CD4-positive, CD25-positive, alpha-beta regulatory T cell (primary cell): ENCODE measurements around the gene B3GNT8. TPM values are rescaled to one million over a fixed set of nuclear protein-coding genes. Genes with fewer than 3 reads are reported as not detected.
A peak's percentile ranks its signal among the peaks of the same experiment; 100 is the strongest.

Experiments
- ATAC-seq, 2 donors: fragments of 150-1000 bp; cut with Tn5 transposase; one replicate each; pipeline ENCODE4 v1.10.0; 2021; ENCODE audit warnings: low read depth in 2 of 2, moderate number of reproducible peaks in 2 of 2, moderate library complexity in 1 of 2
- DNase-seq, 3 donors: peaks; one replicate each; pipeline versions ENCODE4 v3.0.0 to v3.0.0-alpha.2; 2012 to 2022; ENCODE audit warnings: mixed read lengths in 1 of 3
- H3K27ac ChIP-seq: one replicate; pipeline ENCODE4 v1.7.0; 2013; ENCODE audit warnings: mild to moderate bottlenecking, low read length; ENCODE audit not compliant: insufficient read depth, poor library complexity, severe bottlenecking
- H3K27me3 ChIP-seq: one replicate; pipeline ENCODE4 v1.7.0; 2013; ENCODE audit warnings: low read length; ENCODE audit not compliant: control insufficient read depth, insufficient read depth
- H3K36me3 ChIP-seq: one replicate; pipeline ENCODE4 v1.7.0; 2013; ENCODE audit warnings: mild to moderate bottlenecking, low read length, moderate library complexity; ENCODE audit not compliant: control insufficient read depth, insufficient read depth
- H3K4me1 ChIP-seq: 2 replicates; pipeline ENCODE4 v1.7.0; 2013; ENCODE audit warnings: mild to moderate bottlenecking, low read length; ENCODE audit not compliant: insufficient read depth, control insufficient read depth, poor library complexity, severe bottlenecking
- H3K4me3 ChIP-seq: one replicate; pipeline ENCODE4 v1.7.0; 2013; ENCODE audit warnings: low read depth, mild to moderate bottlenecking, low read length, moderate library complexity
- H3K9me3 ChIP-seq, 2 experiments: 1 replicate in 1 of 2; 2 replicates in 1 of 2; pipeline ENCODE4 v1.7.0; 2013; ENCODE audit warnings: low read length in 2 of 2, mild to moderate bottlenecking in 1 of 2, moderate library complexity in 1 of 2; ENCODE audit not compliant: control insufficient read depth in 2 of 2
- H3K27ac Mint-ChIP-seq, 3 donors: one replicate each; pipeline ENCODE4 v1.8.0; 2020 to 2022; ENCODE audit warnings: mild to moderate bottlenecking in 3 of 3, mixed read lengths in 3 of 3, moderate library complexity in 2 of 3
- H3K27me3 Mint-ChIP-seq: one replicate; pipeline ENCODE4 v1.8.0; 2022; ENCODE audit warnings: mild to moderate bottlenecking, mixed read lengths
- H3K36me3 Mint-ChIP-seq: one replicate; pipeline ENCODE4 v1.8.0; 2020; ENCODE audit warnings: mixed read lengths
- H3K4me1 Mint-ChIP-seq, 4 donors: one replicate each; pipeline ENCODE4 v1.8.0; 2020 to 2022; ENCODE audit warnings: mixed read lengths in 4 of 4, mild to moderate bottlenecking in 1 of 4
- H3K4me3 Mint-ChIP-seq, 4 donors: one replicate each; pipeline ENCODE4 v1.8.0; 2020 to 2022; ENCODE audit warnings: mild to moderate bottlenecking in 4 of 4, mixed read lengths in 4 of 4, moderate library complexity in 3 of 4
- H3K9me3 Mint-ChIP-seq, 7 donors: one replicate each; pipeline ENCODE4 v1.8.0; 2020 to 2022; ENCODE audit warnings: mixed read lengths in 7 of 7, mild to moderate bottlenecking in 3 of 7, moderate library complexity in 2 of 7
- polyA plus RNA-seq, 4 donors: library from polyadenylated mRNA; unstranded; fragments of 300-500 nt; fragmentation: Illumina TruSeq; gene quantifications; one replicate each; pipeline ENCODE4 v1.2.3, GENCODE V29; 2021
- total RNA-seq: library from RNA; stranded (reverse); gene quantifications from one replicate; pipeline ENCODE4 v1.2.3, GENCODE V29; 2022

The B3GNT8 gene
- total and polyA plus RNA-seq, 5 donors from 2014 or later, result 0.45 to 1.0 (median 0.67) TPM

- Mint-ChIP-seq H3K4me3 (peak overlapping the region in 2 of 4 donors; percentile 28 to 32), H3K27ac (peak overlapping the region in 1 of 3 donors; percentile 65), H3K4me1 (peaks cover 0 to 29% (median 5%) of the 10 kb centered on the region in 4 donors), H3K27me3 (no peaks in the 10 kb centered on the region), H3K9me3 (peaks cover 0 to 2% (median 0%) of the 10 kb centered on the region in 7 donors), H3K36me3 (peaks cover 7% of the 10 kb centered on the region)
- ATAC-seq, result no peak
- Histone ChIP-seq H3K9me3 (no peaks in the 10 kb centered on the region), H3K4me1 (peaks cover 13% of the 10 kb centered on the region), H3K4me3 (no peak overlapping the region), H3K36me3 (peaks cover 26% of the 10 kb centered on the region), H3K27me3 (no peaks in the 10 kb centered on the region), H3K27ac (no peak overlapping the region)
- DNase-seq, result no peak
These were observed 895 bp downstream of the B3GNT8 start for GRCh38 chr19:41426116-41426841.

DNA sequence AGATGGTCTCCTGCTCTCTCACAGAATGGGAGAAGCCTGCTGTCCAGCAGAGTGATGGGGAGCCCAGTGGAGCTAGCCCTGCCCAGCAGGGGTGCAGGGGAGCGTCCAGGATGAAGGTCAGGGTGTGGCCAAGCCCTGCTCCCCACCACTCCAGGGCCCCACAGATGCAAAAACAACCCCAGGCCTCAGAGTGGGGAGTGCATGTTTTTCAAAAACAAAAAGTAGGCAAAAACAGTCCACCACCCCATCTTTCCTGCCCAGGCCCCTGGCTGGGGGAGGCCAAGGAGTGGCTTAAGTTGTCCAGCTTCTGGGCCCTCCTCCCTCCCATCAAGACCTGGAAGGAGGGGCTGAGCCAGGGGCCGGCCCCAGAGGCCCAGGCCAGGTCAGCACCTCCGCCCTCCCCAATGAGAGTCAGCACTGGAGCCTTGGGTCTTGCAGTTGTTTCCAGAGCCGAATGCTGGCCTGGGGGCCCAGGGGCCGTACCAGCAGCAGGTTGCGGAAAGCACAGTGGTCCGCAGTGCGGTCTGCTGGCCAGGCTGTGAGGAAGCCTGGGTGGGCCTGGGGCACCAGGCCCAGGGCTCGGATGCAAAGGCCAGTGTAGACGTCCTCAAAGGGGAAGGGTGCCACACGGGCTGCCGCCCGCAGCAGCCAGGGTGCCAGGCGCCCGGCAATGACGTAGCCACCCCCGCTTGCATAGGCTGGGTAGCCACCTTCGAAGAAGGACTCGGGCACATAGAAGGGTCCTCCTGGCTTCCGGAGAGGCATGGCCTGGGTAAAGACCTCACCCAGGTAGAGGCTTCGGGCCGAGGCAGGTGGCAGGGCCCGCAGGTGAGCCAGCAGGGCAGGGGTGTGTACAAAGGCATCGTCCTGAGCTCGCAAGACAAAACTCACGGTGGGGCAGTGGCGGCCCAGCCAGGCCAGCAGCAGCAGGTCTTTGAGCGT is 1.7 kb downstream of the B3GNT8 start:
- peaks cover 13% of the 10 kb centered on the region for H3K4me1 ChIP-seq
- H3K27ac ChIP-seq, result no peak overlapping the region

DNA sequence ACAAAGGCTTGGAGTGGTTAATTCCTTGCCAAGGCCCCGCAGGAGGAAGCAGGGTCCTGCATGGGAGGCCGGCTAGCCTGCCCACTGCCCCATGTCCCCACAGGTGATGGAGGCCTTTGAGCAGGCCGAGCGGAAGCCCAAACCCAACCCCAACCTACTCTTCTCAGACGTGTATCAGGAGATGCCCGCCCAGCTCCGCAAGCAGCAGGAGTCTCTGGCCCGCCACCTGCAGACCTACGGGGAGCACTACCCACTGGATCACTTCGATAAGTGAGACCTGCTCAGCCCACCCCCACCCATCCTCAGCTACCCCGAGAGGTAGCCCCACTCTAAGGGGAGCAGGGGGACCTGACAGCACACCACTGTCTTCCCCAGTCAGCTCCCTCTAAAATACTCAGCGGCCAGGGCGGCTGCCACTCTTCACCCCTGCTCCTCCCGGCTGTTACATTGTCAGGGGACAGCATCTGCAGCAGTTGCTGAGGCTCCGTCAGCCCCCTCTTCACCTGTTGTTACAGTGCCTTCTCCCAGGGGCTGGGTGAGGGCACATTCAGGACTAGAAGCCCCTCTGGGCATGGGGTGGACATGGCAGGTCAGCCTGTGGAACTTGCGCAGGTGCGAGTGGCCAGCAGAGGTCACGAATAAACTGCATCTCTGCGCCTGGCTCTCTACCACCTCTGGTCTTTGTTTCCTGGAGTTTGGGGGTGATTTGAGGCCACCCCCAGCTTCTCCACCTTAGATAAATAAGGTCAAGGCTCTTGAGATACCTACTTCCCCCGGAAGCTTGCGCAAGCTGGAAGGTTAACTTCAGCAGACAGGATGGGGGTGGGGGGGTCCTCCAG is 2.6 kb downstream of the B3GNT8 start:
- Mint-ChIP-seq H3K9me3 (peaks cover 0 to 2% (median 0%) of the 10 kb centered on the region in 7 donors), H3K4me1 (peaks cover 0 to 29% (median 5%) of the 10 kb centered on the region in 4 donors), H3K27ac (peak overlapping the region in 1 of 3 donors; percentile 31), H3K27me3 (no peaks in the 10 kb centered on the region), H3K36me3 (peaks cover 14% of the 10 kb centered on the region), H3K4me3 (no peak overlapping the region)
- peaks cover 39% of the 10 kb centered on the region for H3K36me3 ChIP-seq
- ATAC-seq, result no peak
- peak in 1 of 3 donors; percentile 46 for DNase-seq
- H3K27me3 ChIP-seq, result no peaks in the 10 kb centered on the region
- no peak overlapping the region for H3K4me3 ChIP-seq
- H3K9me3 ChIP-seq, result no peaks in the 10 kb centered on the region
- H3K27ac ChIP-seq, result no peak overlapping the region
- peaks cover 13% of the 10 kb centered on the region for H3K4me1 ChIP-seq

More for the DNA sequence above, 1.7 kb downstream of the B3GNT8 start:
- Mint-ChIP-seq H3K27me3 (no peaks in the 10 kb centered on the region), H3K36me3 (peaks cover 14% of the 10 kb centered on the region), H3K4me1 (peaks cover 0 to 29% (median 5%) of the 10 kb centered on the region in 4 donors), H3K9me3 (peaks cover 0 to 2% (median 0%) of the 10 kb centered on the region in 7 donors), H3K27ac (peak overlapping the region in 2 of 3 donors; percentile 56 to 65), H3K4me3 (peak overlapping the region in 2 of 4 donors; percentile 17 to 28)
- Histone ChIP-seq H3K4me3 (no peak overlapping the region), H3K9me3 (no peaks in the 10 kb centered on the region), H3K36me3 (peaks cover 32% of the 10 kb centered on the region), H3K27me3 (no peaks in the 10 kb centered on the region)
- no peak for ATAC-seq
- no peak for DNase-seq

DNA sequence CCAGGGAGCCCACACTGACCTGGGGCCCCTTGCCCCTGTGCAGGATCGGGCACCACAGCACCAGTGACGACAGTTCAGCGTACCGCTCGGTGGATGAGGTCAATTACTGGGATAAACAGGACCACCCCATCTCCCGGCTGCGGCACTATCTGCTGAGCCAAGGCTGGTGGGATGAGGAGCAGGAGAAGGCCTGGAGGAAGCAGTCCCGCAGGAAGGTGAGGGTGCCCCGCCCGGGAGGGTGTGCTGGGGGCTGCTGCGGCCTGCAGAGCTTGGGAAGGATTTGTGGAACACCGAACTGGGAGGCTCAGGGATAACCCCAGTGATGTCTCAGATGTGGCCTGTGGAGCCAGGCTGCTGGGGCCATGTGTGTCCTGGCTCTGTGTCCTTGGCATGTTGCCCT is 4.2 kb downstream of the B3GNT8 start:
- Histone ChIP-seq H3K4me3 (no peak overlapping the region), H3K27ac (no peak overlapping the region), H3K27me3 (no peaks in the 10 kb centered on the region), H3K4me1 (peaks cover 6% of the 10 kb centered on the region), H3K36me3 (peaks cover 49% of the 10 kb centered on the region), H3K9me3 (no peaks in the 10 kb centered on the region)
- Mint-ChIP-seq H3K36me3 (peaks cover 14% of the 10 kb centered on the region), H3K9me3 (peaks cover 0 to 2% (median 0%) of the 10 kb centered on the region in 7 donors), H3K4me1 (peaks cover 0 to 18% (median 3%) of the 10 kb centered on the region in 4 donors), H3K27me3 (no peaks in the 10 kb centered on the region), H3K27ac (no peak overlapping the region), H3K4me3 (no peak overlapping the region)
- no peak for DNase-seq
- ATAC-seq, result no peak

DNA sequence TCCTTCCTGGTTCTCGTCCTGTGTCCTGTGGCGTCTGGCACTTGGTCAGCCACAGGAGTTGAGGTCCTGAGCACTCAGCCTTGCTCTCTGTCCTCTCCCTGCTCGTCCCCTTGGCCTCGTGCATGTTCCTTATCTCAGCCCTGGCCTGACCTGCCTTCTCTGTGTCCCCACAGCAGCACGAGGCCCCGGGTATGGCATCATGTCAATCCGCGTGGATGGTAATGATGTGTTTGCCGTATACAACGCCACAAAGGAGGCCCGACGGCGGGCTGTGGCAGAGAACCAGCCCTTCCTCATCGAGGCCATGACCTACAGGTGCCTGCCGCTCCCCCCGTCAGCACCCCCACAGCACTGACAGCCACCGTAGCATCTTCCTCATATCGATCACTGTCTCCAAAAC is 4.7 kb downstream of the B3GNT8 start:
- no peak overlapping the region for H3K27ac Mint-ChIP-seq
- H3K27me3 Mint-ChIP-seq, result no peaks in the 10 kb centered on the region

GRCh38 chr19:41421973-41422372 is 5.2 kb downstream of the B3GNT8 start:
- H3K4me1 ChIP-seq, result peaks cover under 1% of the 10 kb centered on the region
- Mint-ChIP-seq H3K4me3 (no peak overlapping the region), H3K36me3 (peaks cover 14% of the 10 kb centered on the region)

More for the DNA sequence above, 4.7 kb downstream of the B3GNT8 start:
- Histone ChIP-seq H3K27ac (no peak overlapping the region), H3K27me3 (no peaks in the 10 kb centered on the region), H3K9me3 (no peaks in the 10 kb centered on the region), H3K36me3 (peaks cover 49% of the 10 kb centered on the region), H3K4me3 (no peak overlapping the region), H3K4me1 (peaks cover 4% of the 10 kb centered on the region)
- H3K9me3 Mint-ChIP-seq, result peaks cover 0 to 2% (median 0%) of the 10 kb centered on the region in 7 donors
- peaks cover 0 to 13% (median 2%) of the 10 kb centered on the region in 4 donors for H3K4me1 Mint-ChIP-seq
- H3K36me3 Mint-ChIP-seq, result peaks cover 14% of the 10 kb centered on the region
- ATAC-seq (no peak), DNase-seq (no peak)
- H3K4me3 Mint-ChIP-seq, result no peak overlapping the region

DNA sequence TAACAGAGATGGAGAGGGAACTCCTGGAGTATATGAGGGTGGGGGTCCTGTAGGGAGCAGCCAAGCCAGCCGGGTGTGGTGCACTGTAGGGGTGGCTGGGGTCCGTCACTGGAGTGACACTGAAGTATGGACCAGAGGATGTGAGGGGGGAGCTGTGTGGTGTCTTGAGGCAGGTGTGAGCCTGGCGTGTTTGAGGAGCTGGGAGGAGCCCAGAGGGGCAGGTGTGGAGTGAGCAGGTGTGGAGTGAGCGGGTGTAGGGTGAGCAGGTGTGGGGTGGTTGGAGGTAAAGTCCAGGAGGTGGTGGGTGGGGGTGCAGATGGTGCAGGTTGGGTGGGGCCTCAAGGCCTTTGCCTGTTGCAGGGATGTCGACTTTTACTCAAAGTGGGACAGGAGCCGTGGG is 5.9 kb downstream of the B3GNT8 start:
- Histone ChIP-seq H3K4me1 (no peaks in the 10 kb centered on the region), H3K4me3 (no peak overlapping the region), H3K27ac (no peak overlapping the region), H3K36me3 (peaks cover 54% of the 10 kb centered on the region), H3K9me3 (no peaks in the 10 kb centered on the region), H3K27me3 (no peaks in the 10 kb centered on the region)
- Mint-ChIP-seq H3K4me3 (no peak overlapping the region), H3K9me3 (peaks cover 0 to 2% (median 0%) of the 10 kb centered on the region in 7 donors), H3K4me1 (peaks cover 0 to 7% (median 0%) of the 10 kb centered on the region in 4 donors), H3K27ac (peak overlapping the region in 1 of 3 donors; percentile 29), H3K36me3 (peaks cover 15% of the 10 kb centered on the region), H3K27me3 (no peaks in the 10 kb centered on the region)
- ATAC-seq (no peak), DNase-seq (no peak)

More at GRCh38 chr19:41421973-41422372, 5.2 kb downstream of the B3GNT8 start:
- no peak overlapping the region for H3K27ac ChIP-seq
- no peaks in the 10 kb centered on the region for H3K27me3 ChIP-seq
- no peaks in the 10 kb centered on the region for H3K27me3 Mint-ChIP-seq
- H3K9me3 ChIP-seq, result no peaks in the 10 kb centered on the region
- H3K4me3 ChIP-seq, result no peak overlapping the region
- ATAC-seq, result no peak
- peaks cover 0 to 10% (median 2%) of the 10 kb centered on the region in 4 donors for H3K4me1 Mint-ChIP-seq
- DNase-seq, result no peak
- H3K27ac Mint-ChIP-seq, result peak overlapping the region in 1 of 3 donors; percentile 47
- H3K9me3 Mint-ChIP-seq, result peaks cover 0 to 2% (median 0%) of the 10 kb centered on the region in 7 donors
- H3K36me3 ChIP-seq, result peaks cover 52% of the 10 kb centered on the region
